Measurements from ENCODE around the gene UPB1. TPM values are rescaled to one million over a fixed set of nuclear protein-coding genes. Genes with fewer than 3 reads are reported as not detected.

UPB1 gene
- total RNA-seq, result under 0.01 TPM in 1 of 2 replicates, not detected in the other

DNA sequence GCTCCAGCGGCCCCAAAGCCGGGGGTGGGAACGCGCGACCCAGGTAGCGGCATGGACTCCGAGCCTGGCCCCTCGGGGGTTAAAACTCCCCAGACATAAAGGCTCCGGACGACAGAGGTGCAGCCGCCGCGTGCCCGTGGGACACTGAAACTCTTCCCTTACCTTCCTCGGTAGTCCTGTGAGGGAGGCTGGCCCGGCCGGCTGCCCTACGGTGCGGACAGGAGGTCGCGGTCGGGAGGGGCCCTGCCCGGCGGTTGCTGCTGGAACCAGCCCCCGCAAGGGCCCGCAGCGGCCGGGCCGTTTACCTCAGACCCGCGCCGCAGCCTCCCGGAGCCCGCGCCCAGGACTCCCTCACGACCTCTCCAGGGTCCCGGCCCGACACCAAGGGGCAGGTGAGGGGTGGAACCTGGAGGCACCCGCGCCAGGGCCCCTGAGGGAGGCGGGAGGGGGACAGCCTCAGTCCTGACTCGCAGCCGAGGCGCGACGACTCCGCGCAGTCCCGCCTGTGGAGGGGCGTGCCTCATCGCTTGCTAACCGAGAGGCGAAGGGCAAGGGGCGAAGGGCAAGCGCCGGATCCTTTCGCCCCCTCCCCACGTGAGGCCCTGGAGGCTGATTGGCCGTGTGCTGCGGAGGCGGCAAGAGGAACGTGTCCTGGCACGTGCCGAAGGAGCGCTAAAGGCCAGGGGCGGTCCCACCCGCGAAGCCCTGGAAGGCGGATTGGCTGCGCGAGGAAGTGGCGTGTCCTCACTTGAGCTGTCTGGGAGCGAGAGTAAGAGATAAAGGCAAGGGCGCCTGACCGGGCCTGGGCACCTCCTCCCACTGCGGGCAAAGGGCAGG, at the start of gene UPB1:
Gene UPB1 (plus strand): TSS at position 805 of the 837 bp plus-strand sequence. CDS start 72 bp downstream, outside the sequence.
- no peak for DNase-seq (ENCODE audit: low read depth in 2 of 2)

DNA sequence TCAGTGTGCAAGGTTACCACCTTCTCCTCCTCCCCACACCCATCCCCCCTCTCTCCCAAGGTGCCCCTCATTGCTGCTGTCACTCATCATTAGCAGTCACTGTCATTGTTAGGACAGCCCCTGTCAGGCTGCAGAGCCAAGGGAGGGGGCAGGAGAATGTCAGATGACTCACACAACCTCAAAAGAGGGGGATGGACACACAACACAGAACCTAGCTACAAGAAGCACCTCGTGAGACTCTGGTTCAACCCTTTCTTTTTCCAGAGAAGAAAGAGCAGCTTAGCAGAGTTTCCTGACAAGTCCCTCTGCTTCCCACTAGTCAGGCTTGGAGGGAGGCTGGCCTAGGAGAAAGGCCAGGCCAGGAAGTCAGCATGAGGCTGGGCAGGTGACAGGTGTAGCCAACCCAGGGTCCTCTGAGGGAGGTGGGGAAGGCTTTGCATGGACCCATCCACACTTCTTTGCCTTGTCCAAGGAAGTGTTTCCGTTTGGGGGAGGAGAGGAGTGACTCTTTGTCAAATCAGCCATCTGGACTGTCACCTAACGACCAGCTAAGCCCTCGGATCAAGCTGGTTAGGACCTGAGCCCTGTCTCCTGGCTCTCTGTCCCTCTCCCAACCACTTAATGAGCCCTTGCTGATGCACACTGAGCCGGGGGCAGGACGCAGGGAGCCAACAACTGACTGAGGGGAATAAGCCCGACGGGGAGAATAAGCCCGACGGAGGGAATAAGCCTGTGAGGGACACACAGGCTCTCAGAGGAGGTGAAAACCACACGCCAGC, 49.5 kb upstream of the UPB1 start:
- no peak for DNase-seq (ENCODE audit: low read depth in 2 of 2)

DNA sequence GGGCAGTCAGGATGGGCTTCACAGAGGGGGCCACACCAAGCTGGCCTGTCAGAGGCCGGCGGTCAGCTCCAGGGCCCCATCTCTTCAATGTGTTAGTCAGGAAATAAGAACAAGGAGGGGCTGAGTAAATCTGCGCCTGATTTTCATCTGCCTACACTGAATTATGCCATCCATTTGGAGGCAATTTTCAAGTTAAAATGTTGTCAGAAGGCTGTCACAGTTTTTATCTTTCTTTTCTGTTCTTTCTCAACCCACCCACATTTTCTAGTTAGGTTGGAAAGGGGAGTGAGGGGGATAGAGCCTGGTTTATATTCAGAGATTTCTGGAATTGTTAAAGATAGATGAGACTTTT, 48.9 kb upstream of the UPB1 start:
- no peak for DNase-seq (ENCODE audit: low read depth in 2 of 2)

DNA sequence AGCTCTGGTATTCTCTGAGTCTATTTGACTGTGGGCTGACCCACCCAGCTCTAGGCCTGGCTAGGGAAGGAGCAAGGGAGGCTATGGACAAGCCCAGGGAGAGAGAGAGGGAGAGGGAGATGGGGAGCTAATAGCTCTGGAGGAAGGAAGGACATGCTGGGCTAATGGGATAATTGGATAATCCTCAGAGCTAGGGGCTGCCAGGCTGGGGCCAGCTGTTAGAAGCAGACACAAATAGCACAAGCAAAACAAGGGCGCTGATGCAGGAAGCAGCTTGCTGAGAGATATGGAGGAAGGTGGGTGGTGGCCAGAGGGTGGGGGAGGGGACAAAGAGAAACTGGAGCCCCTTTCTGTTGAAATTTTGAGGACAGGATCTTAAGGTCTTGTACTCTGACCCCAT, 44.5 kb upstream of the UPB1 start:
- peak; percentile 45 to 61 for DNase-seq (ENCODE audit: low read depth in 2 of 2)

DNA sequence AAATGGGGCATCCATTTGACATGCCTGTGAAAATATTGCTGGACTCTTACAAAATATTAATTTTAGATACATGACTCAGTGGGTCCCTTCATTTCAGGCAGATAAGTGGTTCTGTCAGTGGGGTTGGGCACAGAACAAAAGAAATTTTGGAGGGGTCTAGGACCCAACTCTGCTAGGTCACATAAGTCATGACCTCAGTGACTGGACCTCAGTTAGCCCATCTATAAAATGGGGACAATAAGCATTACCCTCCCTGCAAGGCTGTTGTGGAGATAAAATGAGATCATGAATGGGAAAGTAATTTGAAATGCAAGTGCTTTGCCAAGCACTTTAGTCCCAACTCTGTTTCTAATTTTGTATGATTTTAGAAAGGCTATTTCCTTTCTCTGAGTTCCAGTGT, 44.0 kb upstream of the UPB1 start:
- no peak for DNase-seq (ENCODE audit: low read depth in 2 of 2)

DNA sequence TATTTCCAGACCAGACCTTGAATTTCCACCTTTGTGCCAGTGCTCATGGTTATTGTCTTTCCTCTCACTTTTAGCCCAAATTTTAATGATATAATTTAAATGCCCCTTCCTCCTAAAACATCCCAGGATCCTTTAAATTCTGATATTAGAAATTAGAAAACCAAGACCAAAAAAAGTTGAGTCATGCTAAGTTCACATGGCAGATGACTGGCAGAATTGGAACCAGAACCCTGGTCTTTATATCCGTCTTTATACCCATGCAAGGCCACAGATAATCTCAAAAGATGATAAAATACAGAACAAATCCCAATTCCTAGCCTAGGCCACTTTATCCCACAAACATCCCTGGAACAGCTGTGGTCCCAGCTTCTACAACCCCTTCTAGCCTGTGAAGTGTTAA, 41.3 kb upstream of the UPB1 start:
- DNase-seq (ENCODE audit: low read depth in 2 of 2), result no peak

DNA sequence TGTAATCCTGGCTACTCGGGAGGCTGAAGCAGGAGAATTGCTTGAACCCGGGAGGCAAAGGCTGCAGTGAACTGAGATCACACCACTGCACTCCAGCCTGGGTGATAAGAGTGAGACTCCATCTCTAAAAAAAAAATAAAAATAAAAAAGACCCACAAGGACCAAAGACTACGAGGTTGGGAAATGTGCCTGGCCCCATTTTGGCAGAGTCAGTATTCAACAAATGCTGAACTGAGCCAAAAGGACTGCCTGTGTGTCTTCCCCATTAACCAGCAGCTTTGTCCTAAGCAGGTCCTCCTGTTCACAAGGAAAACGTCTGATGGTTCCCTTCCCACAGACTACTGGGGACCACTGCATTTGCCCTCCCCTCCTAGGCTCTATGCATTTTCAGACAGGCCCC, 40.1 kb upstream of the UPB1 start:
- DNase-seq (ENCODE audit: low read depth in 2 of 2), result no peak

GRCh38 chr22:24455751-24456426, 39.2 kb upstream of the UPB1 start:
- DNase-seq (ENCODE audit: low read depth in 2 of 2), result peak in 1 of 2 donors; percentile 56

GRCh38 chr22:24457894-24458420, 37.2 kb upstream of the UPB1 start:
- no peak for DNase-seq (ENCODE audit: low read depth in 2 of 2)

DNA sequence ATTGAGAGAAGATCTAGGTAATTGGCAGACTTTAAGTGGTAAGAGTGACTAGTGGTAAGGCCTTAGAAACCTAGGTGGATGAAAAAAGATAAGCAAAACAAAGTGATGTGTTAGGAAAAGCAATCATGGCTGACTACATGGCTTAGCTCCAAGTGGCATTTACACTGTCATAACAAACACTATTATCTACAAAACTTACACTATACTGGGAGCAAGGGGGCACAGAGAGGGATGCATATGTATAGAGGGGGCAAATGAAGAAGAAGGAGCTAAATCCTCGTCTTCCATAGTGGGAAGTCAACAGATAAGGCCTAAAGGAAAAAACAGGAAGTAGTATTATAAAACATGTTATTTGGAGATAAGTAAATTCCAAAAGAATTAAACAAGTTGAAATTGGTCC, 35.2 kb upstream of the UPB1 start:
- no peak for DNase-seq (ENCODE audit: low read depth in 2 of 2)

GRCh38 chr22:24460418-24461089, 34.6 kb upstream of the UPB1 start:
- no peak for DNase-seq (ENCODE audit: low read depth in 2 of 2)

- DNase-seq (ENCODE audit: low read depth in 2 of 2), result no peak
Measured at GRCh38 chr22:24463071-24463760, 31.9 kb upstream of the UPB1 start.

- DNase-seq (ENCODE audit: low read depth in 2 of 2), result peak in 1 of 2 donors; percentile 57
Measured at GRCh38 chr22:24465566-24465965, 29.6 kb upstream of the UPB1 start.

DNA sequence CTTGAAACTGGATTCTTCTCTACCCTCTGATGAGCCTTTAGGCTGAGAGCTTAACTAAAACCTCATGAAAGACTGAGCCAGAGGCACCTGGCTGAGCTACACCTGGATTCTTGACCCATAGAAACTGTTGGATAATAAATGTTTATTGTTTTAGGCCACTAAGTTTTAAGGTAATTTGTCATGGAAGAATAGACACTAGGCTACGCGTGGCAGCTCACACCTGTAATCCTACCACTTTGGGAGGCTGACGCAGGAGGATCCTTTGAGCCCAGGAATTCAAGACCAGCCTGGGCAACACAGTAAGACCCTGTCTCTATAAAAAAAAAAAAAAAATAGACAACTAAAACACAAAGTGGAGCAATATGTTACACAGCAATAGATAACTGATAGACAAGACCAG, 29.2 kb upstream of the UPB1 start:
- DNase-seq (ENCODE audit: low read depth in 2 of 2), result no peak

- peak; percentile 36 to 87 for DNase-seq (ENCODE audit: low read depth in 2 of 2)
Measured at GRCh38 chr22:24466716-24467328, 28.3 kb upstream of the UPB1 start.

- no peak for DNase-seq (ENCODE audit: low read depth in 2 of 2)
Measured at GRCh38 chr22:24467340-24467739, 27.8 kb upstream of the UPB1 start.

- no peak for DNase-seq (ENCODE audit: low read depth in 2 of 2)
Measured at GRCh38 chr22:24471570-24471969, 23.6 kb upstream of the UPB1 start.

- DNase-seq (ENCODE audit: low read depth in 2 of 2), result no peak
Measured at GRCh38 chr22:24473284-24473683, 21.8 kb upstream of the UPB1 start.

DNA sequence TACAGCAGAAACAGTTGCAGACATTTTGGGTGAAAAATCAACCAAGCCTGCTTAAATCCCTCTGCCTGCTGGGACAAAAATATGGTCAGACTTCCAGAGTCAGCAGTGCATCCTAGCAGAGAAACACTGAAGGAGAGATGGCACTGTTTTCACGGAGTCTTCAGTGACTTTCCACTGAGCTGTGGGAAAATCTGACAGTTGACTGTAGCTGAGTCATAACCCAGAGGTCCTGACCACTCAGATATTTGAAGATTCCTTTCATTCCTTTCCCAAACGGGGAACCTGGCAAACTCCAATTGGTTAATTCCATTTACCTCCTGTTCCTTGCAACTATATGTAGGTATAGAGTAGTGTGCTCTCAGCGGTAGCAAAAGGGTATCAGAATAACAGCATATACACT, 20.9 kb upstream of the UPB1 start:
- peak; percentile 38 to 84 for DNase-seq (ENCODE audit: low read depth in 2 of 2)

GRCh38 chr22:24474649-24475255, 20.4 kb upstream of the UPB1 start:
- no peak for DNase-seq (ENCODE audit: low read depth in 2 of 2)
